ENCODE results near the gene ADAM33.

The ADAM33 gene, protein sequence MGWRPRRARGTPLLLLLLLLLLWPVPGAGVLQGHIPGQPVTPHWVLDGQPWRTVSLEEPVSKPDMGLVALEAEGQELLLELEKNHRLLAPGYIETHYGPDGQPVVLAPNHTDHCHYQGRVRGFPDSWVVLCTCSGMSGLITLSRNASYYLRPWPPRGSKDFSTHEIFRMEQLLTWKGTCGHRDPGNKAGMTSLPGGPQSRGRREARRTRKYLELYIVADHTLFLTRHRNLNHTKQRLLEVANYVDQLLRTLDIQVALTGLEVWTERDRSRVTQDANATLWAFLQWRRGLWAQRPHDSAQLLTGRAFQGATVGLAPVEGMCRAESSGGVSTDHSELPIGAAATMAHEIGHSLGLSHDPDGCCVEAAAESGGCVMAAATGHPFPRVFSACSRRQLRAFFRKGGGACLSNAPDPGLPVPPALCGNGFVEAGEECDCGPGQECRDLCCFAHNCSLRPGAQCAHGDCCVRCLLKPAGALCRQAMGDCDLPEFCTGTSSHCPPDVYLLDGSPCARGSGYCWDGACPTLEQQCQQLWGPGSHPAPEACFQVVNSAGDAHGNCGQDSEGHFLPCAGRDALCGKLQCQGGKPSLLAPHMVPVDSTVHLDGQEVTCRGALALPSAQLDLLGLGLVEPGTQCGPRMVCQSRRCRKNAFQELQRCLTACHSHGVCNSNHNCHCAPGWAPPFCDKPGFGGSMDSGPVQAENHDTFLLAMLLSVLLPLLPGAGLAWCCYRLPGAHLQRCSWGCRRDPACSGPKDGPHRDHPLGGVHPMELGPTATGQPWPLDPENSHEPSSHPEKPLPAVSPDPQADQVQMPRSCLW

DNA sequence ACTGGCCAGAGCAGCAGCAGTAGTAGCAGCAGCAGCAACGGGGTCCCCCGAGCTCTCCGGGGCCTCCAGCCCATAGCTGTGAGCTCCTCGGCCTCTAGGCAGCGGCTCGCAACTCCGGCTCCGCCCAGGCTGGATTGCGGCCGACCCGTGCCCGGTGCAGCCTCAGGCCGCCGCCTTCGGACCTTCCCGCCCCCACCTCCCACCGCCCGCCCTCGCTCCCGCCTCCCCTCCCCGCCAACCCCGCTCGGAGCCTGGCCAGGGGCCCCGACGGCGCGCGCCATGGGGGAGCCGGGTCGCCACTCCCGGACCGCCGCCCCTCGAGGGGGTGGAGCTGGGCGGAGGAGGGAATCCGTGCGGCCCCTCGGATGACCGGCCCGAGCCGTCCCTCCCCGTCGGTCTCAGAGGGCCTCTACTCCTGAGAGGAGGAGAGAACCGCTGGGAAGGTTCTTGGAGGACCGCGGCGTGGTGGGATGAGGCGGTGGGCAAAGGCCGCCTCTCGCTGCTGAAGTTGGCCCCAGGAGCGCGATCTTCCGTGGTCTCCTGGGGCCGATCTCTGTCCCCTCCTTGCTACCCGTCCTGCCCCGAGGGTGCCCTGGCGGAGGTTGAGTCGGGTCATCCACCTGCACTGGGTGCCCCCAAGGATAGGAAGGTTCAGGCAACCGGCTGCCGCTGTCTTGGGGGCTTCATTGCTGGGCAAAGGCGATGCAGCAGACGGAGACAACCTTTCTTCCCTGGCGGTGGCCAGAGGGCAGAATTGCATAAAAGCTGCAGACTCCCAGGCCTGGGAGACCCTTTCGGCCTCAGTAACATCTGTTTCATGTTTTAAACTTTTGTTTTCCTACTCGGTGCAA is at the start of gene ADAM33:
ADAM33 (minus strand) TSS at position 80 of the 851 bp plus-strand sequence; CDS start at position 74, 6 bp downstream.
- Histone ChIP-seq H2AFZ (ENCODE audit: low read length, unreplicated experiment) (no peak within 1 kb of the TSS), H3K4me1 (ENCODE audit: control insufficient read depth, insufficient read depth, low read length, unreplicated experiment) (peaks cover 11% of the 10 kb centered on the region), H3K79me2 (ENCODE audit: control insufficient read depth, insufficient read depth, low read length, unreplicated experiment) (no peaks in the 10 kb centered on the region), H3K4me3 (ENCODE audit: low read depth, low read length) (peak within 1 kb of the TSS; percentile 49), H3K27me3 (ENCODE audit: insufficient read depth, low read length) (peaks cover 16% of the 10 kb centered on the region), H3K36me3 (ENCODE audit: insufficient read depth, low read length) (no peaks in the 10 kb centered on the region), H3K27ac (ENCODE audit: low read depth, low read length) (no peak within 1 kb of the TSS)

DNA sequence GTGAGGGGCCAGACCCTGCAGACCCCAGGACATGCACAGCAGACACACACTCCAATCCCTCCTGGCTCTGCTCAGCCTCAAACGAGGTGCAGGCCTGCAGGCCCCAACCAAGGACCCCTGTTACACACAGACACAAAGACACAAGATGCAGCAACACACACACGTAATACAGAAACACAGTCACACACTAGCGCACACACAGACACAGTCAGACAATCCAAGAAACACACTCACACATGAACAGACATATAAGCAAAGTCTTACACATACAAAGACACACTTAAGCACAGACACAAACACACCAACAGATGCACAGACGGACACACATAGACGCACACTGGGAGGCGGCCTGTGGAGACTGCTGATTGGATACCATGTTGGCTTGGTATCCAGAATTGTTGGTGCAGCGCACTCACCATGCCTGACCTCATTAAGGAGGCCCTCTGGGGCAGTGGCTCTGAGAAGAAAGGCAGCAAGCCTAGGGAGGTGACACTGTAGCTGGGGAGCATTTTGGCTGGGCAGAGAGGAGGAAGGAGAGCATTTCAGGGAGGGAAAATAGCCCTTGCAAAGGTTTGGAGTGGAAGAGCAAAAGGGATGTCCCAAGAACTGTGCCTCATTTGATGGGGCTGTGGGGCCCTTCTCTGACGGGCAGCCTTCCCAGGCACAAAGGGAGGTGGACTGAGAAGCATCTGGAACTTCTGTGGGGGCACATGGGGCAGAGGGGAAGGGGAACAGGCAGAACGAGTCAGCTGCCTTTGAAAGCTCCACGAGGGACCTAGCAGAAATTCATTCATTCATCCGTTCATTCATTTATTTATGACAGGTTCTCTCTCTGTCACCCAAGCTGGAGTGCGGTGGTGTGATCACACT is 49.2 kb upstream of the ADAM33 start:
- H3K27me3 ChIP-seq (ENCODE audit: insufficient read depth, low read length) = peaks cover 29% of the 10 kb centered on the region
- no peaks in the 10 kb centered on the region for H3K79me2 ChIP-seq (ENCODE audit: control insufficient read depth, insufficient read depth, low read length, unreplicated experiment)
- H3K36me3 ChIP-seq (ENCODE audit: insufficient read depth, low read length) = no peaks in the 10 kb centered on the region
- H3K4me3 ChIP-seq (ENCODE audit: low read depth, low read length) = no peak overlapping the region
- H3K4me1 ChIP-seq (ENCODE audit: control insufficient read depth, insufficient read depth, low read length, unreplicated experiment) = peaks cover 9% of the 10 kb centered on the region
- no peak overlapping the region for H3K27ac ChIP-seq (ENCODE audit: low read depth, low read length)
- no peak overlapping the region for H2AFZ ChIP-seq (ENCODE audit: low read length, unreplicated experiment)

DNA sequence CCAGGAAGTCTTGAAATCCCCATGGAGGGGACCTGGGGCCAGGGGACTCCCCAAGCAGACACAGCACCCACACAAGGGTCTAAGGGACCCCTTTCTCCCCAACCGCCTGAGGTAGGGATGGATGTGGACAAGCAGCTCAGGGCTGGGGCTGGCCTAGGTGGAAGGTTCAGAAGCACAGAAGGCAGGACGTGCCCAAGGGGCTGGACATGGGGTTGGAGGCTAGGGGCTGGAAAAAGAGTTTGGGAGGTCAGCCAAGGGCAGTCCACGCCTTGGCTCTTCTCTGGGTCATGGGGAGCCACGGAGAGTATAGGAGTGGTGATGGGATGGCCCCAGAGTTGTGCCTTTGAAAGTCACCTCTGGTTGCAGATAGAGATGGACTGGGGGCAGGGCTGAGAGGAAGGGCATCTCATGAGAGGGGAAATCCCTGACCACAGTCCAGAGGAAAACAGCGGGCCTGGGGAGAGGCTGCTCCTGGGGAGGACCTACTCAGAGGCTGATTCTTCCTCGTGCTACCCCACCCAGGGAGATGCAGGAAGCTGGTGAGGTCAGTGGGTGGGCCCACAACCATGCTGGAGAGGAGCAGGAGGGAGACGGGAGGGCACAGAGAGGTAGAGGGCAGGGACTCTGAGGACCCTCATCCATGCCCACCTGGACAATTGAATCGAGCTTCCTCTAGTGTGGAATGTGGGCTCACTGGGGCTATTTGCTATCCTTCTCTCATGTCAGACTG is 48.2 kb upstream of the ADAM33 start:
- Histone ChIP-seq H3K4me3 (ENCODE audit: low read depth, low read length) (no peak overlapping the region), H3K36me3 (ENCODE audit: insufficient read depth, low read length) (no peaks in the 10 kb centered on the region), H3K27me3 (ENCODE audit: insufficient read depth, low read length) (peaks cover 30% of the 10 kb centered on the region), H3K79me2 (ENCODE audit: control insufficient read depth, insufficient read depth, low read length, unreplicated experiment) (no peaks in the 10 kb centered on the region), H2AFZ (ENCODE audit: low read length, unreplicated experiment) (no peak overlapping the region), H3K27ac (ENCODE audit: low read depth, low read length) (no peak overlapping the region), H3K4me1 (ENCODE audit: control insufficient read depth, insufficient read depth, low read length, unreplicated experiment) (peaks cover 9% of the 10 kb centered on the region)

DNA sequence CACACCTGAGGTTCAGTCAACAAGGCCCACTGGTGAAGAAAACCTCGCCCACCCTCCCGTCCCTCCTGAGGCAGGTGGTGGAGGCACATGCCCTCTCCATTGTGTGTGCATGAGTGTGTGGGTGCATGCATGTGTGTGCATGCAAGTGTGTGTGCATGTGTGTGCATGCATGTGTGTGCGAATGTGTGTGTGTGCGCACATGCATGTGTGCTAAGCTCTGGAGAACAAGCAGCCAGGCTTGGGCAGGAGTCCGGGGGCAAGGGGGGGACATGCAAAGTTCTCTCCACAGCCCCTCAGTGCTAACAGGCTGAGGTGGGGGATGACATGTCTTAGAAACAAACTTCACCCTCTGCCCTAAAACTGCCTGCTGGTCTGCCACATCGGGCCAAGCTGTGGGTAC is 47.6 kb upstream of the ADAM33 start:
- Histone ChIP-seq H3K36me3 (ENCODE audit: insufficient read depth, low read length) (no peaks in the 10 kb centered on the region), H3K27me3 (ENCODE audit: insufficient read depth, low read length) (peaks cover 36% of the 10 kb centered on the region), H3K79me2 (ENCODE audit: control insufficient read depth, insufficient read depth, low read length, unreplicated experiment) (no peaks in the 10 kb centered on the region), H3K4me3 (ENCODE audit: low read depth, low read length) (no peak overlapping the region), H2AFZ (ENCODE audit: low read length, unreplicated experiment) (no peak overlapping the region), H3K27ac (ENCODE audit: low read depth, low read length) (no peak overlapping the region), H3K4me1 (ENCODE audit: control insufficient read depth, insufficient read depth, low read length, unreplicated experiment) (peaks cover 9% of the 10 kb centered on the region)

DNA sequence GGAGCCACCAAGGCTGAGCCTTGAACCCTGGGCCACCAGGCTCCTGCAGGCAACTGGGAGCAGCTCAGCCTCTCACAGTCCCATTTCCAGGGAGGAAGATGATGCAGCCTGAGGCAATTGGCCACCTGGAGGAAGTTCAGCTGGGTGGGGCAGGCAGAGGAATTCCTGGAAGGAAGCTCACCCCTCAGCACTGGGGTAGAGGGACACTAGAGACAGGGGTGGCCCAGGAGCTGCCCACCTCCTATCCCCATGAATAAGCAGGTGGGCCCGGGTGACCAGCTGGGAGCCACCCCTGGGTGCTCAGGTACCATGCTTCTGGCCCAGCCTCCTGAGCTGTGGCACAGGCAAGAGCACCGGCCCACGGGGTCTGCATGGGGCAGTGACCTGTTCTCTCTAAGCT is 47.1 kb upstream of the ADAM33 start:
- Histone ChIP-seq H3K36me3 (ENCODE audit: insufficient read depth, low read length) (no peaks in the 10 kb centered on the region), H3K79me2 (ENCODE audit: control insufficient read depth, insufficient read depth, low read length, unreplicated experiment) (no peaks in the 10 kb centered on the region), H2AFZ (ENCODE audit: low read length, unreplicated experiment) (no peak overlapping the region), H3K4me1 (ENCODE audit: control insufficient read depth, insufficient read depth, low read length, unreplicated experiment) (peaks cover 9% of the 10 kb centered on the region), H3K27me3 (ENCODE audit: insufficient read depth, low read length) (peaks cover 38% of the 10 kb centered on the region), H3K4me3 (ENCODE audit: low read depth, low read length) (no peak overlapping the region), H3K27ac (ENCODE audit: low read depth, low read length) (no peak overlapping the region)

DNA sequence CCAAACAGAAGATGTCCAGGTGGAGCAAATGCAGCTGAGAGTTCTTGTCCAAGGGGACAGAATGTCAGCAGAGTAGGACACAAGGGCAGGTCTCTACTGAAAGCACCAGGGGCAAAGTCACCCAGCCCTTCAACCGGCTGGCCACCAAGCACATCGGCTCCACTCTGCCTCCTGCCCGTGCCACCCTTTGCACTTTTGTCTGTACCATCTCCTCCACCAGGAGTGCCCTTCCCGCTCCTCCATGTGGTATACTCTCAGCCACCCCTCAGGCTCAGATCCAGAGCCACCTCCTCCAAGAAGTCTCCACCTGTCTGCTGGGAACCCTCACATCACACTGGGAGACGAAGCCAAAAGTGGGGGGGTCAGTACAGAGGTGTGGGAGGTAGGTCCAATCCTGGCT is 46.5 kb upstream of the ADAM33 start:
- H3K79me2 ChIP-seq (ENCODE audit: control insufficient read depth, insufficient read depth, low read length, unreplicated experiment) = no peaks in the 10 kb centered on the region
- no peak overlapping the region for H3K4me3 ChIP-seq (ENCODE audit: low read depth, low read length)
- peaks cover 9% of the 10 kb centered on the region for H3K4me1 ChIP-seq (ENCODE audit: control insufficient read depth, insufficient read depth, low read length, unreplicated experiment)
- H2AFZ ChIP-seq (ENCODE audit: low read length, unreplicated experiment) = no peak overlapping the region
- no peak overlapping the region for H3K27ac ChIP-seq (ENCODE audit: low read depth, low read length)
- H3K27me3 ChIP-seq (ENCODE audit: insufficient read depth, low read length) = peaks cover 37% of the 10 kb centered on the region
- H3K36me3 ChIP-seq (ENCODE audit: insufficient read depth, low read length) = no peaks in the 10 kb centered on the region

DNA sequence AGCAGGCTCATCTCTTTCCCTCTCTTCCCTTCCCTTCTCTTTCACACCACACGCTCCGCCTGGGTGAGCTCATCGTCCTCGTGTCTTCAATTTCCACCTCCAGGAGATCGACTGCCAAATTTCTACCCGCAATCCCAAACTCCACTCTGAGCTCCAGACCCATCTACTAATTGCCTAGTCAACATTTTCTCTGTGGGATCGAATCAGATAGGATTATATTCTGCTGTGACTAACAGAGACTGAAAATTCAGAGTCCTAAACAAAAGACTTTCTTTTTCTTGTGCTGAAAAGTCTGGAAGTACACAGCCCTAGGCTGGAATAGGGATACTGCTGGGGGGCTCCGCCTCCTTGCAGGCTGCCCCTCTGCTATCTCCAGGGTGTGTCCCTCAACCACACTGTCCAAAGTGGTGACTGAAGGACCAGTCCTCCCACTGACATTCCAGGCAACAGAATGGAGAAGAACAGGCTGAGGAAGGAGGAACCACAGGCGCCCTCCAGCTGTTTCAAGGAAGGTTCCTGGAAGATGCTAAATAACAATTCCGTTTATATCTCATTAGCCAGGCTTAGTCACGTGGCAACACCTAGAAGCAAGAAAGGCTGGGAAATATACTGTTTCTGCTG is 45.7 kb upstream of the ADAM33 start:
- Histone ChIP-seq H3K27me3 (ENCODE audit: insufficient read depth, low read length) (peaks cover 29% of the 10 kb centered on the region), H3K4me3 (ENCODE audit: low read depth, low read length) (peak overlapping the region; percentile 67), H3K36me3 (ENCODE audit: insufficient read depth, low read length) (no peaks in the 10 kb centered on the region), H2AFZ (ENCODE audit: low read length, unreplicated experiment) (peak overlapping the region; percentile 84), H3K4me1 (ENCODE audit: control insufficient read depth, insufficient read depth, low read length, unreplicated experiment) (peaks cover 9% of the 10 kb centered on the region), H3K79me2 (ENCODE audit: control insufficient read depth, insufficient read depth, low read length, unreplicated experiment) (no peaks in the 10 kb centered on the region), H3K27ac (ENCODE audit: low read depth, low read length) (no peak overlapping the region)

DNA sequence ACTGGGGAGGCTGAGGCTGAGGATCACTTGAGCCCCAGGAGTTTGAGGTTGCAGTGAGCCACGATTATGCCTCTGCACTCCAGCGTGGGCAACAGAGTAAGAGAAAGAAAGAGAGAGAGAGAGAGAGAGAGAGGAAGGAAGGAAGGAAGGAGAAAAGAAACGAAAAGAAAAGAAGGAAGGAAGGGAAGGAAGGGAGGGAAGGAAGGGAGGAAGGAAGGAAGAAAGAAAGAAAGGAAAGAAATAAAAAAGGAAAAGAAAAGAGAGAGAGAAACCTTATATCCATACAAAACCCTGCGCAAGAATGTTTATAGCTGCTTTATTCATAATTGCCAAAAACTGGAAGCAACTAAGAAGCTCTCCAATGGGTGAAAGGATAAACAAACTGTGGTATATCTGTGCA is 42.5 kb upstream of the ADAM33 start:
- H3K4me1 ChIP-seq (ENCODE audit: control insufficient read depth, insufficient read depth, low read length, unreplicated experiment) = peaks cover 9% of the 10 kb centered on the region
- H3K36me3 ChIP-seq (ENCODE audit: insufficient read depth, low read length) = no peaks in the 10 kb centered on the region
- H2AFZ ChIP-seq (ENCODE audit: low read length, unreplicated experiment) = no peak overlapping the region
- no peak overlapping the region for H3K4me3 ChIP-seq (ENCODE audit: low read depth, low read length)
- H3K27me3 ChIP-seq (ENCODE audit: insufficient read depth, low read length) = peaks cover 23% of the 10 kb centered on the region
- H3K27ac ChIP-seq (ENCODE audit: low read depth, low read length) = no peak overlapping the region
- no peaks in the 10 kb centered on the region for H3K79me2 ChIP-seq (ENCODE audit: control insufficient read depth, insufficient read depth, low read length, unreplicated experiment)

DNA sequence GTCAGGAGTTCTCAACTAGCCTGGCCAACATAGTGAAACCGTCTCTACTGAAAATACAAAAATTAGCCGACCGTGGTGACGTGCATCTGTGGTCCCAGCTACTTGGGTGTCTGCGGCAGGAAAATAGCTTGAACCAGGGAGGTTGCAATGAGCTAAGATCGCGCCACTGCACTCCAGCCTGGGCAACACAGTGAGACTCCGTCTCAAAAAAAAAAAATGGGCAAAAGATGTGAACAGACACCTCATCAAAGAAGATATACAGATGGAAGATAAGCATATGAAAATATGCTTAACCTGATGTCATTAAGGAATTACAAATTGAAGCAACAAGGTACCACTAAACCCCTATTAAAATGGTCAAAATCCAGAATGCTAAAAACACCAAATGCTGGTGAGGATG is 41.5 kb upstream of the ADAM33 start:
- peaks cover 20% of the 10 kb centered on the region for H3K27me3 ChIP-seq (ENCODE audit: insufficient read depth, low read length)
- H3K27ac ChIP-seq (ENCODE audit: low read depth, low read length) = no peak overlapping the region
- H3K4me3 ChIP-seq (ENCODE audit: low read depth, low read length) = no peak overlapping the region
- H3K36me3 ChIP-seq (ENCODE audit: insufficient read depth, low read length) = no peaks in the 10 kb centered on the region
- H3K4me1 ChIP-seq (ENCODE audit: control insufficient read depth, insufficient read depth, low read length, unreplicated experiment) = peaks cover 9% of the 10 kb centered on the region
- no peak overlapping the region for H2AFZ ChIP-seq (ENCODE audit: low read length, unreplicated experiment)
- no peaks in the 10 kb centered on the region for H3K79me2 ChIP-seq (ENCODE audit: control insufficient read depth, insufficient read depth, low read length, unreplicated experiment)

Measured in ACC112 (cell line).